IMR-90 (cell line): ENCODE data around the gene IKBIP. TPM values are rescaled to one million over a fixed set of nuclear protein-coding genes. Genes with fewer than 3 reads are reported as not detected.

Experiments used
- ATAC-seq: fragments of 200-7000 bp; cut with Tn5 transposase; 2 replicates; pipeline ENCODE4 v1.9.1; 2020; ENCODE audit warnings: low read depth, mild to moderate bottlenecking, moderate library complexity
- BruUV-seq: library from RNA; stranded (reverse); fragments of 400-500 nt; replicated peaks from 2 replicates; lab custom pipeline; 2021; lab: Mats Ljungman, UMichigan
- CTCF ChIA-PET: fragments of 300-600 bp; formaldehyde crosslinking; extraction: SDS; loops from one replicate; lab custom pipeline; 2021; ENCODE audit warnings: antibody characterized with exemption; lab: Yijun Ruan, JAX
- POLR2A ChIA-PET: fragments of 300-600 bp; sonication (Branson Sonifier 250); formaldehyde crosslinking; loops from one replicate; lab custom pipeline; 2022; ENCODE audit warnings: antibody characterized with exemption; ENCODE audit not compliant: unreplicated experiment; lab: Charles Lee
- DNase-seq: peaks from one replicate; pipeline ENCODE4 v3.0.0; 2013
- H2AFZ ChIP-seq: replicated peaks from 2 replicates; pipeline ENCODE3; 2013; ENCODE audit warnings: low read length, mild to moderate bottlenecking; ENCODE audit not compliant: poor library complexity
- H2AK5ac ChIP-seq: 2 replicates; pipeline ENCODE4 v1.6.1; 2013; ENCODE audit warnings: low read depth, low read length, inconsistent platforms
- H2AK9ac ChIP-seq: replicated peaks from 2 replicates; pipeline ENCODE3; 2013; ENCODE audit warnings: mild to moderate bottlenecking, low read depth, low read length, moderate library complexity; ENCODE audit not compliant: poor library complexity
- H2BK120ac ChIP-seq: 2 replicates; pipeline ENCODE4 v1.6.1; 2013; ENCODE audit warnings: low read depth, low read length, inconsistent platforms
- H2BK15ac ChIP-seq: 3 replicates; pipeline ENCODE4 v1.6.1; 2013; ENCODE audit warnings: low read depth, low read length, inconsistent platforms
- H2BK20ac ChIP-seq: 2 replicates; pipeline ENCODE4 v1.6.1; 2013; ENCODE audit warnings: low read depth, mild to moderate bottlenecking, inconsistent platforms, low read length, moderate library complexity
- H2BK5ac ChIP-seq: 2 replicates; pipeline ENCODE4 v1.6.1; 2013; ENCODE audit warnings: mild to moderate bottlenecking, low read depth, low read length, inconsistent platforms; ENCODE audit not compliant: poor library complexity, severe bottlenecking
- H3K14ac ChIP-seq: replicated peaks from 2 replicates; pipeline ENCODE4 v1.6.1; 2013; ENCODE audit warnings: low read depth, low read length, inconsistent platforms
- H3K18ac ChIP-seq: 2 replicates; pipeline ENCODE4 v1.6.1; 2013; ENCODE audit warnings: low read depth, low read length, control low read depth
- H3K23ac ChIP-seq: 2 replicates; pipeline ENCODE4 v1.6.1; 2013; ENCODE audit warnings: low read depth, low read length, inconsistent platforms
- H3K27ac ChIP-seq: 2 replicates; pipeline ENCODE4 v1.5.1; 2013; ENCODE audit warnings: mild to moderate bottlenecking, control low read depth, low read length; ENCODE audit not compliant: insufficient read depth
- H3K27me3 ChIP-seq: 2 replicates; pipeline ENCODE4 v1.6.1; 2013; ENCODE audit warnings: low read length; ENCODE audit not compliant: control insufficient read depth, insufficient read depth
- H3K36me3 ChIP-seq: 2 replicates; pipeline ENCODE4 v1.6.1; 2013; ENCODE audit warnings: low read length, mixed read lengths; ENCODE audit not compliant: control insufficient read depth, insufficient read depth
- H3K4ac ChIP-seq: 2 replicates; pipeline ENCODE4 v1.6.1; 2013; ENCODE audit warnings: low read depth, low read length, inconsistent platforms
- H3K4me1 ChIP-seq: 2 replicates; pipeline ENCODE4 v1.6.1; 2013; ENCODE audit warnings: low read length, mixed read lengths; ENCODE audit not compliant: control insufficient read depth, insufficient read depth
- H3K4me2 ChIP-seq: 2 replicates; pipeline ENCODE4 v1.6.1; 2013; ENCODE audit warnings: low read depth, mild to moderate bottlenecking, control low read depth, low read length, moderate library complexity
- H3K4me3 ChIP-seq: 2 replicates; pipeline ENCODE4 v1.5.1; 2013; ENCODE audit warnings: low read depth, mild to moderate bottlenecking, control low read depth, low read length, moderate library complexity; ENCODE audit not compliant: insufficient read depth
- H3K56ac ChIP-seq: 2 replicates; pipeline ENCODE4 v1.6.1; 2013; ENCODE audit warnings: low read length, inconsistent platforms; ENCODE audit not compliant: insufficient read depth; ENCODE audit errors: extremely low read depth
- H3K79me1 ChIP-seq, 2 experiments: 2 replicates each; pipeline ENCODE4 v1.6.1; 2013; ENCODE audit warnings: low read length in 2 of 2, inconsistent platforms in 1 of 2, low read depth in 1 of 2
- H3K9ac ChIP-seq: 2 replicates; pipeline ENCODE4 v1.6.1; 2013; ENCODE audit warnings: low read depth, low read length, control low read depth
- H3K9me1 ChIP-seq: 2 replicates; pipeline ENCODE4 v1.6.1; 2013; ENCODE audit warnings: low read length, inconsistent platforms; ENCODE audit not compliant: insufficient read depth
- H3K9me3 ChIP-seq: 2 replicates; pipeline ENCODE4 v1.6.1; 2013; ENCODE audit warnings: low read length; ENCODE audit not compliant: control insufficient read depth, insufficient read depth
- H4K20me1 ChIP-seq: 2 replicates; pipeline ENCODE4 v1.6.1; 2013; ENCODE audit warnings: low read length, inconsistent platforms; ENCODE audit not compliant: insufficient read depth
- H4K5ac ChIP-seq: 2 replicates; pipeline ENCODE4 v1.6.1; 2013; ENCODE audit warnings: mild to moderate bottlenecking, low read depth, low read length, control low read depth
- H4K8ac ChIP-seq, 2 experiments: 2 replicates each; pipeline ENCODE4 v1.6.1; 2013; ENCODE audit warnings: low read depth in 2 of 2, low read length in 2 of 2, control low read depth in 1 of 2, inconsistent platforms in 1 of 2
- H4K91ac ChIP-seq: 2 replicates; pipeline ENCODE4 v1.6.1; 2013; ENCODE audit warnings: low read depth, low read length, inconsistent platforms; ENCODE audit not compliant: insufficient read depth
- BHLHE40 ChIP-seq: fragments of 150-350 bp; IDR thresholded peaks from 2 replicates; pipeline ENCODE4 v1.6.1; 2016; ENCODE audit warnings: mild to moderate bottlenecking, low read depth, low read length
- CEBPB ChIP-seq: IDR thresholded peaks from 2 replicates; pipeline ENCODE4 v1.6.1; 2012; ENCODE audit warnings: low read depth, low read length, improper control_type of control experiment
- CHD1 ChIP-seq: IDR thresholded peaks from 2 replicates; pipeline ENCODE4 v1.6.1; 2012; ENCODE audit warnings: low read depth, low read length, improper control_type of control experiment
- CTCF ChIP-seq: conservative IDR thresholded peaks from 2 replicates; pipeline ENCODE4 v1.5.1; 2012; ENCODE audit warnings: mild to moderate bottlenecking, low read depth, low read length, improper control_type of control experiment
- ELK1 ChIP-seq: fragments of 150-350 bp; IDR thresholded peaks from 2 replicates; pipeline ENCODE4 v1.6.1; 2016; ENCODE audit warnings: low read depth, mild to moderate bottlenecking, low read length, moderate library complexity, borderline replicate concordance
- FOS ChIP-seq: fragments of 150-350 bp; IDR thresholded peaks from 2 replicates; pipeline ENCODE4 v1.6.1; 2016; ENCODE audit warnings: low read depth, low read length
- MAFK ChIP-seq: IDR thresholded peaks from 2 replicates; pipeline ENCODE4 v1.6.1; 2012; ENCODE audit warnings: low read depth, low read length, improper control_type of control experiment
- MAZ ChIP-seq: IDR thresholded peaks from 2 replicates; pipeline ENCODE4 v1.6.1; 2012; ENCODE audit warnings: low read depth, mild to moderate bottlenecking, low read length, improper control_type of control experiment, moderate library complexity, borderline replicate concordance
- MXI1 ChIP-seq: IDR thresholded peaks from 2 replicates; pipeline ENCODE4 v1.6.1; 2012; ENCODE audit warnings: low read depth, mild to moderate bottlenecking, low read length, moderate library complexity, borderline replicate concordance
- NFE2L2 ChIP-seq: fragments of 150-350 bp; IDR thresholded peaks from 2 replicates; pipeline ENCODE4 v1.6.1; 2016; ENCODE audit warnings: low read depth, mild to moderate bottlenecking, low read length
- POLR2A ChIP-seq: IDR thresholded peaks from 2 replicates; pipeline ENCODE4 v1.6.1; 2012; ENCODE audit warnings: mild to moderate bottlenecking, low read depth, low read length
- RAD21 ChIP-seq: IDR thresholded peaks from 2 replicates; pipeline ENCODE4 v1.6.1; 2012; ENCODE audit warnings: low read length, improper control_type of control experiment
- RCOR1 ChIP-seq: IDR thresholded peaks from 2 replicates; pipeline ENCODE4 v1.6.1; 2012; ENCODE audit warnings: mild to moderate bottlenecking, low read length, improper control_type of control experiment; ENCODE audit not compliant: insufficient replicate concordance
- RFX5 ChIP-seq: IDR thresholded peaks from 2 replicates; pipeline ENCODE4 v1.8.0; 2012; ENCODE audit warnings: low read depth, mild to moderate bottlenecking, low read length, moderate library complexity
- SMC3 ChIP-seq: fragments of 150-350 bp; IDR thresholded peaks from 2 replicates; pipeline ENCODE4 v1.6.1; 2016; ENCODE audit warnings: low read depth, mild to moderate bottlenecking, antibody characterized with exemption, low read length, moderate library complexity
- USF2 ChIP-seq: fragments of 150-350 bp; IDR thresholded peaks from 2 replicates; pipeline ENCODE4 v1.6.1; 2017; ENCODE audit warnings: mild to moderate bottlenecking, antibody characterized with exemption, low read length, low read depth
- WGBS, 2 experiments: methylation state at CpG; one replicate each; pipeline versions ENCODE4 v1.1.5 to v1.1.7; 2013; ENCODE audit warnings: missing lambda C conversion rate in 2 of 2; ENCODE audit not compliant: insufficient read length in 1 of 2; ENCODE audit errors: extremely low coverage in 2 of 2; 5-methylcytosine and 5-hydroxymethylcytosine counted together
- dilution Hi-C: fragments of 300-500 bp; cut with HindIII; formaldehyde crosslinking; loops from one replicate; pipeline ENCODE4 v1.14.3; 2018; ENCODE audit warnings: low sequenced_read_pairs; ENCODE audit not compliant: unreplicated experiment
- in situ Hi-C: fragments of 300-500 bp; cut with MboI; formaldehyde crosslinking; loops from 3 replicates; pipeline ENCODE4 v1.14.3; 2019; ENCODE audit warnings: low sequenced_read_pairs, inconsistent platforms, mixed read lengths
- intact Hi-C: fragments of 100-400 bp; cut with micrococcal nuclease; formaldehyde crosslinking; loops from 2 replicates; pipeline ENCODE4 v1.10.0; 2022
- polyA plus RNA-seq, 3 experiments: library from polyadenylated mRNA; depleted of rRNA; stranded (reverse); fragments of >200 nt; gene quantifications; 2 replicates each; pipeline ENCODE4 v1.2.3, GENCODE V29; 2012; ENCODE audit warnings: low replicate concordance in 1 of 3
- total RNA-seq: library from RNA; depleted of rRNA; stranded (reverse); fragments of >200 nt; gene quantifications from 2 replicates; pipeline ENCODE4 v1.2.3, GENCODE V29; 2012

IKBIP gene
- total and polyA plus RNA-seq, 2 of the 4 experiments (the other 2 are of a cell fraction), result 37.1 to 52.7 TPM

GRCh38 chr12:98684199-98684598 is 39.6 kb upstream of the IKBIP start:
- no peak overlapping the region for H4K5ac ChIP-seq
- H3K56ac ChIP-seq, result no peak overlapping the region
- WGBS, 2 experiments, result 100% methylated on average over 1 of the region's 2 CpGs; no CpG with 5 or more reads in 1 of the 2 experiments
- no peak overlapping the region for H3K9ac ChIP-seq
- intact Hi-C loops, result no loop called here
- no peak overlapping the region for H3K14ac ChIP-seq
- dilution Hi-C loops, result no loop called here
- no peak overlapping the region for H2AK5ac ChIP-seq
- peaks cover 33% of the 10 kb centered on the region for H3K36me3 ChIP-seq
- no peak overlapping the region for H2BK20ac ChIP-seq
- no peak overlapping the region for H4K91ac ChIP-seq
- H2BK120ac ChIP-seq, result no peak overlapping the region
- H3K27ac ChIP-seq, result no peak overlapping the region
- ChIA-PET CTCF (no interaction called here), POLR2A (no interaction called here)
- no TSS peak for BruUV-seq
- no peak overlapping the region for H3K4me2 ChIP-seq
- ATAC-seq, result no peak
- H2AK9ac ChIP-seq, result no peak overlapping the region
- H4K20me1 ChIP-seq, result no peaks in the 10 kb centered on the region
- no peak overlapping the region for H3K4ac ChIP-seq
- in situ Hi-C loops, result no loop called here
- no peak overlapping the region for H3K4me3 ChIP-seq
- H2BK5ac ChIP-seq, result no peak overlapping the region
- no peaks in the 10 kb centered on the region for H3K27me3 ChIP-seq
- H3K9me1 ChIP-seq, result no peaks in the 10 kb centered on the region
- no peaks in the 10 kb centered on the region for H3K9me3 ChIP-seq
- peaks cover 0 to 8% of the 10 kb centered on the region in 2 experiments; a peak in 1 of 4 replicates for H3K79me1 ChIP-seq
- no peak overlapping the region for H3K18ac ChIP-seq
- no peak overlapping the region for H2BK15ac ChIP-seq
- DNase-seq, result no peak
- H2AFZ ChIP-seq, result no peak overlapping the region
- no peaks in the 10 kb centered on the region for H3K4me1 ChIP-seq
- TF ChIP-seq ELK1 (no peak), CTCF (no peak), USF2 (no peak), RFX5 (no peak), CEBPB (no peak), RCOR1 (no peak), FOS (no peak), CHD1 (no peak), MAZ (no peak), MXI1 (no peak), RAD21 (no peak), BHLHE40 (no peak), MAFK (no peak), SMC3 (no peak), POLR2A (no peak), NFE2L2 (no peak)
- H3K23ac ChIP-seq, result no peak overlapping the region
- no peak overlapping the region for H4K8ac ChIP-seq
